Muscle layer of duodenum (tissue), 2 donors: Measurements from ENCODE around the gene DAND5.
"Not testable (repeated sequence)": the region's sequence is repeated elsewhere in the genome, so short reads cannot be mapped to it uniquely, and the experiment has no call there.

ENCODE experiments used
- H3K27ac ChIP-seq: one replicate; pipeline ENCODE4 v1.7.0; 2013; ENCODE audit warnings: mild to moderate bottlenecking, low read length
- H3K27me3 ChIP-seq: one replicate; pipeline ENCODE4 v1.7.0; 2013; ENCODE audit warnings: low read depth, mild to moderate bottlenecking, control low read depth, low read length
- H3K36me3 ChIP-seq, 2 donors: one replicate each; pipeline ENCODE4 v1.7.0; 2013; ENCODE audit warnings: low read length in 2 of 2, control low read depth in 1 of 2, mild to moderate bottlenecking in 1 of 2; ENCODE audit not compliant: insufficient read depth in 2 of 2, control insufficient read depth in 1 of 2
- H3K4me1 ChIP-seq, 2 donors: one replicate each; pipeline ENCODE4 v1.7.0; 2013; ENCODE audit warnings: low read length in 2 of 2, mild to moderate bottlenecking in 2 of 2, control low read depth in 1 of 2, moderate library complexity in 1 of 2; ENCODE audit not compliant: insufficient read depth in 2 of 2, control insufficient read depth in 1 of 2
- H3K4me3 ChIP-seq, 2 donors: one replicate each; pipeline ENCODE4 v1.7.0; 2013; ENCODE audit warnings: low read length in 2 of 2, low read depth in 1 of 2, mild to moderate bottlenecking in 1 of 2
- H3K9me3 ChIP-seq, 2 donors: one replicate each; pipeline ENCODE4 v1.7.0; 2013; ENCODE audit warnings: low read length in 2 of 2, control low read depth in 1 of 2, mild to moderate bottlenecking in 1 of 2; ENCODE audit not compliant: control insufficient read depth in 1 of 2
- donor health status: healthy.

DAND5 gene

GRCh38 chr19:12946731-12947496 is 22.5 kb upstream of the DAND5 start:
- H3K4me3 ChIP-seq, result peak overlapping the region; percentile 75 to 95
- H3K27ac ChIP-seq, result peak overlapping the region; percentile 87
- H3K27me3 ChIP-seq, result no peaks in the 10 kb centered on the region
- peaks cover 6 to 38% of the 10 kb centered on the region in 2 donors for H3K4me1 ChIP-seq
- H3K36me3 ChIP-seq, result peaks cover 39 to 67% of the 10 kb centered on the region in 2 donors
- H3K9me3 ChIP-seq, result no peaks in the 10 kb centered on the region

DNA sequence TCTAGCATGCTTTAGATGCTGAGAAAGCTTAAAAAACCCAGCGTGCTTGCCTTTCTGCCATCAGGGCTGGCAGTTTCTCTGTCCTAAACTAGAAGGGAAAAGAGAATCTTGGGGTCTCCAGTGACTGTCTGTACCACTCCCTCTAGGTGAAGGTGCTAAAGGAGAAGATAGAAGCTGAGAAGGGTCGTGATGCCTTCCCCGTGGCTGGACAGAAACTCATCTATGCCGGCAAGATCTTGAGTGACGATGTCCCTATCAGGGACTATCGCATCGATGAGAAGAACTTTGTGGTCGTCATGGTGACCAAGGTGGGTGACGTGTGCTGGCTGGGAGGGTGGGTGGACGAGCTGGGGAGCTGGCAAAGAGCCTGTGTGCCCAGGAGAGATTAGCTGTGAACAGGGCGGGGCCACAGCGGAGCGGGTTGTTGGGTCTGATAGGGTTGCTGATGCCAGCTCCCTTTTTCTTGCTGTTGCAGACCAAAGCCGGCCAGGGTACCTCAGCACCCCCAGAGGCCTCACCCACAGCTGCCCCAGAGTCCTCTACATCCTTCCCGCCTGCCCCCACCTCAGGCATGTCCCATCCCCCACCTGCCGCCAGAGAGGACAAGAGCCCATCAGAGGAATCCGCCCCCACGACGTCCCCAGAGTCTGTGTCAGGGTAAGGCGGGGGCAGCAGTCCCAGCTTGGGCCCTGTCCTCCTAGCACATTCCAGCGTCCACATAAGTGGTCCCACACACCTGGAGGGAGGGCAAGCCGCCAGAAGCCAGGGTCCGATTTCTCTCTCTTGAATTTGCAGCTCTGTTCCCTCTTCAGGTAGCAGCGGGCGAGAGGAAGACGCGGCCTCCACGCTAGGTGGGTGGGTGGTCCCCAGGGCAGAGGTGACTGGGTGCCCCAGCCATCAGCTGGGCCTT is 21.4 kb upstream of the DAND5 start:
- Histone ChIP-seq H3K4me1 (peaks cover 6 to 34% of the 10 kb centered on the region in 2 donors), H3K4me3 (no peak overlapping the region), H3K9me3 (no peaks in the 10 kb centered on the region), H3K36me3 (peaks cover 36 to 68% of the 10 kb centered on the region in 2 donors), H3K27me3 (no peaks in the 10 kb centered on the region), H3K27ac (no peak overlapping the region)

GRCh38 chr19:12948612-12949362 is 20.6 kb upstream of the DAND5 start:
- Histone ChIP-seq H3K4me1 (peaks cover 6 to 33% of the 10 kb centered on the region in 2 donors), H3K9me3 (no peaks in the 10 kb centered on the region), H3K36me3 (peaks cover 29 to 67% of the 10 kb centered on the region in 2 donors), H3K27ac (no peak overlapping the region), H3K27me3 (no peaks in the 10 kb centered on the region), H3K4me3 (no peak overlapping the region)

DNA sequence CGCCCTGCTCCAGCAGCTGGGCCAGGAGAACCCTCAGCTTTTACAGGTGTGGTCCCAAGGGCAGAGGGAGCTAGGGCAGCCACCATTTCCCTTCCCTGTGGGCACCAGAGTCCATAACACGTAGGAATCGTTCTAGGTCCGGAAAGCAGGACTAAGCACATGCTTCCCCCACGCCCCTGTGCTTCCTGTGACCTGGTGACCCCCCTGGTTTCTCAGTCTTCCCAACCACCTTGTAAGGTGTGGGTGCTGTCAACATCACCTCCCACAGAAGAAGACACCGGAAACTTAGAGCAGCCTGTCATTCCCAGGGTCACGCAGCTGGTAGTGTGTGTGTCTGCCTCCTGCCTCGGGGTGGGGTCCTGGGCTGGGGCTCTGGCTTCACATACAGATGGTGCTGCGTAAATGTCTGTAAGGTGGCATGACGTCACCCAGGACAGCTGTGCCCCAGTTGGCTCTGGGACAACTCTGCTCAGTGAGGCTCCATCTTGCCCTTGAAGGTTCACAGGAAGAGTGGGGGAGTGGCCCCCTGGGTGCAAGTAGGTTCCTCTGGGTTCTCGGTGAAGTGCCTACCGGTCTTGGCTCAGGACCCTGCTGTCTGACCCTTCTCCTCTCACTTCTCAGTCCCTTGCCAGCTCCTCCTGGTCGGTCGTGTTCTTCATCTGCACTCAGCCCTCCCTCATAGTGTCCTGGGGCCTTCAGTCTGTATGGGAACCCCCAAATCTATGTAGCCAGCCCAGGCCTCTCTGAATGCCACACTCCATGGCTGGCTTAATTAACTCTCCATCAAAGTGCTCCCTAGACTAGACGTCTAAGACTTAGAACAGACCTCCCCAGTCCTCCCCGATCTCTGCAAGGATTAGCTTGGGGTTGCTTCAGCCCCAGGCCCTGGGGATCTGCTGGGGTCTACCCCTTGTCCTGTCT is 19.8 kb upstream of the DAND5 start:
- Histone ChIP-seq H3K4me1 (peaks cover 6 to 37% of the 10 kb centered on the region in 2 donors), H3K36me3 (peaks cover 31 to 65% of the 10 kb centered on the region in 2 donors)

GRCh38 chr19:12952050-12952449 is 17.3 kb upstream of the DAND5 start:
- peak overlapping the region; percentile 20 for H3K27ac ChIP-seq
- H3K4me1 ChIP-seq, result peaks cover 0 to 37% of the 10 kb centered on the region in 2 donors
- H3K36me3 ChIP-seq, result peaks cover 28 to 63% of the 10 kb centered on the region in 2 donors
- H3K9me3 ChIP-seq, H3K27me3 ChIP-seq, H3K4me3 ChIP-seq: not testable (repeated sequence)

More for the DNA sequence above, 19.8 kb upstream of the DAND5 start:
- no peaks in the 10 kb centered on the region for H3K27me3 ChIP-seq
- no peak overlapping the region for H3K27ac ChIP-seq
- H3K4me3 ChIP-seq, result no peak overlapping the region
- no peaks in the 10 kb centered on the region for H3K9me3 ChIP-seq

DNA sequence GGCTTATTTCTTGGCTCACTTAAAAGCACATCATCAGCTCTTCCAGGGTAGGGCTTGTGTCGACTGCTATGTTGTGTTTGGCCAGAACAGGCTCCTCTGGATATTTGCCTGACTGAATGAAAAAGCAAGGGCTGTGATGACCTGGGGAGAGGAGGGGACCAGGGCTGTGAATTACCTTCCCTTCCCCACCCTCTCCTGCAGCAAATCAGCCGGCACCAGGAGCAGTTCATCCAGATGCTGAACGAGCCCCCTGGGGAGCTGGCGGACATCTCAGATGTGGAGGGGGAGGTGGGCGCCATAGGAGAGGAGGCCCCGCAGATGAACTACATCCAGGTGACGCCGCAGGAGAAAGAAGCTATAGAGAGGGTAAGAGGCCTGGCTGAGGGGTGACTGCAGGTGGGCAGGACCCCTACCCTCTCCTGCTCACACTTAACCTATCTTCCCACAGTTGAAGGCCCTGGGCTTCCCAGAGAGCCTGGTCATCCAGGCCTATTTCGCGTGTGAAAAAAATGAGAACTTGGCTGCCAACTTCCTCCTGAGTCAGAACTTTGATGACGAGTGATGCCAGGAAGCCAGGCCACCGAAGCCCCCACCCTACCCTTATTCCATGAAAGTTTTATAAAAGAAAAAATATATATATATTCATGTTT is 16.8 kb upstream of the DAND5 start:
- H3K4me1 ChIP-seq, result peaks cover 0 to 31% of the 10 kb centered on the region in 2 donors
- H3K9me3 ChIP-seq, result no peaks in the 10 kb centered on the region
- peak overlapping the region; percentile 20 for H3K27ac ChIP-seq
- H3K36me3 ChIP-seq, result peaks cover 28 to 63% of the 10 kb centered on the region in 2 donors
- H3K27me3 ChIP-seq, result no peaks in the 10 kb centered on the region
- H3K4me3 ChIP-seq, result no peak overlapping the region

DNA sequence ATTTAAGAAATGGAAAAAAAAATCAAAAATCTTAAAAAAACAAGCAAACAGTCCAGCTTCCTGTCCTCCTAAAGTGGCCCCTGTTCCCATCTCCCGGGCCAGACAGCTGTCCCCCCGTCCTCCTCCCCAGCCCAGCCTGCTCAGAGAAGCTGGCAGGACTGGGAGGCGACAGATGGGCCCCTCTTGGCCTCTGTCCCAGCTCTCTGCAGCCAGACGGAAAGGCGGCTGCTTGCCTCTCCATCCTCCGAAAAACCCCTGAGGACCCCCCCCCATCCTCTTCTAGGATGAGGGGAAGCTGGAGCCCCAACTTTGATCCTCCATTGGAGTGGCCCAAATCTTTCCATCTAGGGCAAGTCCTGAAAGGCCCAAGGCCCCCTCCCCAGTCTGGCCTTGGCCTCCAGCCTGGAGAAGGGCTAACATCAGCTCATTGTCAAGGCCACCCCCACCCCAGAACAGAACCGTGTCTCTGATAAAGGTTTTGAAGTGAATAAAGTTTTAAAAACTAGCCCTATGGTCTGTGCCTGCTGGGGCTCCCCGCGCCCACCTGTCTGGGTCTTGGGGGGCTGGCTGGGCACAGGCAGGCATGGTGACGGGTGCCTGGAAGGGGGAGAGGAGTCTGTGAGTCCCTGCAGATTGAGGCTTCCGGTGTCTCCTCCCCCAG is 16.1 kb upstream of the DAND5 start:
- H3K36me3 ChIP-seq, result peaks cover 28 to 58% of the 10 kb centered on the region in 2 donors
- H3K27me3 ChIP-seq, result no peaks in the 10 kb centered on the region
- H3K27ac ChIP-seq, result peak overlapping the region; percentile 60
- peaks cover 0 to 30% of the 10 kb centered on the region in 2 donors for H3K4me1 ChIP-seq
- no peaks in the 10 kb centered on the region for H3K9me3 ChIP-seq
- no peak overlapping the region for H3K4me3 ChIP-seq

DNA sequence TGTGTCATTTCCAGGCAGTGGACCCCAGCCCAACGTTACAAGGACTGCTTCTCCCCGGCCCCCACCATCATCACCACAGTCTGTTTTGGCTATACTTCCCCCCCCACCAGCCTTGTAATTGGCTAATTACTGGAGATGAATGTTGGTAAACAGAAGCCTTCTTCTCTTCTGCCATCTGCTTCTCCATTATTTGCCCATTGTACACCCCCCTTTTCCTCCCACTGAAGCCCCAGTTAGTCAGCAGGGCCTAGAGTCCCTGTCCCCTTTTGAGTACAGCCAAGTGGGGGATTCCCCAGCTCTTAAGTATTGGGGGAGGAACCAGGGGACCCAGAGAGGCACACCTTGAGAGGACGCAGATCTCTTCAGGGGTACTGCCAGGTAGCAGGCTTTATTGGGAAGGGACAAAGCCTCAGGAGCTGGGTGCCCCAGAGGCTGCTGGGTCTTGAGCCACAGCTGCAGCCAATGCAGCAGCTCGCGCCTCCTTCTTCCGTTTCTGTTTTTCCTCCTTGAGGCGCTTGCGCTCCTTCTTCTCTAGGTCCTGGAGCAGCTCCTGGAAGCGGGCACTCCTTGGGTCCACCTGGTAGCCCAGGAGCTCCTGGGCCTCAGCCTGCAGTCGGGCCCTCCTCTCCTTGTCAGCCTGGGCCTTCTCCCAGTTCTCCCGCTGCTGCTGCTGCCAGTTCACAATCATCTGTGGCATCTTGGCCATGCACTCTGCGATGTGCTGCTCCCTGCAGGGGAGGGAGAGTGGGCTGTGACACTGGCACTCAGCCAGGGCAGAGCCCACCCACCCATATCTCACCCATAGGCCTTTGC is 15.4 kb upstream of the DAND5 start:
- Histone ChIP-seq H3K4me1 (peaks cover 0 to 30% of the 10 kb centered on the region in 2 donors), H3K27ac (peak overlapping the region; percentile 60), H3K9me3 (no peaks in the 10 kb centered on the region), H3K4me3 (no peak overlapping the region), H3K27me3 (no peaks in the 10 kb centered on the region), H3K36me3 (peaks cover 20 to 50% of the 10 kb centered on the region in 2 donors)

DNA sequence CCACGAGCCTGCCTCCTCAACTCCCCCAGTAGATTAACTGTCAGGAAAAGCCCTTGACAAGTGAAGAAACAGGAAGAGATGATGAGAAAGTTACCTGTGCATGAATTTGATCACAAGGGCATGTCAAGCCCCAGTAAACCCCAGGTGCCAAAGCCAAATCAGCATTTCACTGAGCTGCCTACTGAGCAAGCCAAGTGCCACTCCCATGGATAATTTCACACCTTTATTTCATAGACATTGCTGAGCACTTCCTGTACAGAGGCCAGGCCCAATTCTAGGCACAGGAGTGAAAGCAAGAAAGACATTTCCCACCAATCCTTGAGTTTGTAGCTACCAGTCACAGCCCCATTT is 14.8 kb upstream of the DAND5 start:
- no peaks in the 10 kb centered on the region for H3K27me3 ChIP-seq
- peaks cover 15 to 44% of the 10 kb centered on the region in 2 donors for H3K36me3 ChIP-seq
- no peak overlapping the region for H3K27ac ChIP-seq
- no peak overlapping the region for H3K4me3 ChIP-seq
- peaks cover 0 to 30% of the 10 kb centered on the region in 2 donors for H3K4me1 ChIP-seq
- H3K9me3 ChIP-seq, result no peaks in the 10 kb centered on the region
